H9 (cell line): Measurements from ENCODE around the gene ALB. TPM values are rescaled to one million over a fixed set of nuclear protein-coding genes. Genes with fewer than 3 reads are reported as not detected.
A peak's percentile ranks its signal among the peaks of the same experiment; 100 is the strongest.

Source experiments
- DNase-seq: peaks from one replicate; pipeline ENCODE4 v3.0.0-alpha.2; 2017
- H2AFZ ChIP-seq: one replicate; pipeline ENCODE4 v1.6.1; 2013; ENCODE audit warnings: mild to moderate bottlenecking, low read length, control low read depth, moderate library complexity
- H2AK5ac ChIP-seq: 2 replicates; pipeline ENCODE4 v1.6.1; 2013; ENCODE audit warnings: low read length, control low read depth, mixed read lengths; ENCODE audit not compliant: insufficient read length
- H2BK120ac ChIP-seq: one replicate; pipeline ENCODE4 v1.6.1; 2013; ENCODE audit warnings: low read depth, mild to moderate bottlenecking, low read length, control low read depth, inconsistent platforms; ENCODE audit not compliant: poor library complexity, severe bottlenecking
- H2BK12ac ChIP-seq: 2 replicates; pipeline ENCODE4 v1.6.1; 2013; ENCODE audit warnings: low read length, control low read depth, mixed read lengths, low read depth; ENCODE audit not compliant: insufficient read length
- H2BK15ac ChIP-seq: 2 replicates; pipeline ENCODE4 v1.6.1; 2013; ENCODE audit warnings: low read depth, low read length, control low read depth
- H2BK20ac ChIP-seq: one replicate; pipeline ENCODE4 v1.6.1; 2013; ENCODE audit warnings: low read depth, mild to moderate bottlenecking, low read length, control low read depth, inconsistent platforms; ENCODE audit not compliant: poor library complexity, severe bottlenecking
- H2BK5ac ChIP-seq: 2 replicates; pipeline ENCODE4 v1.6.1; 2013; ENCODE audit warnings: low read length, control low read depth, mixed read lengths; ENCODE audit not compliant: insufficient read length
- H3K14ac ChIP-seq: 2 replicates; pipeline ENCODE4 v1.6.1; 2013; ENCODE audit warnings: low read length, control low read depth; ENCODE audit not compliant: insufficient read depth
- H3K18ac ChIP-seq: 2 replicates; pipeline ENCODE4 v1.6.1; 2013; ENCODE audit warnings: low read depth, mild to moderate bottlenecking, mixed read lengths, low read length, control low read depth; ENCODE audit not compliant: insufficient read length
- H3K23ac ChIP-seq: 2 replicates; pipeline ENCODE4 v1.6.1; 2013; ENCODE audit warnings: low read length, control low read depth, mixed read lengths, low read depth; ENCODE audit not compliant: insufficient read length
- H3K23me2 ChIP-seq: 2 replicates; pipeline ENCODE4 v1.6.1; 2013; ENCODE audit warnings: low read depth, mild to moderate bottlenecking, mixed read lengths, low read length, control low read depth; ENCODE audit not compliant: insufficient read length, poor library complexity, severe bottlenecking
- H3K27ac ChIP-seq: 2 replicates; pipeline ENCODE4 v1.5.1; 2013; ENCODE audit warnings: low read length, control low read depth, mixed read lengths, low read depth; ENCODE audit not compliant: insufficient read length
- H3K27me3 ChIP-seq: 2 replicates; pipeline ENCODE4 v1.6.1; 2013; ENCODE audit warnings: low read length, control low read depth, inconsistent platforms; ENCODE audit not compliant: insufficient read depth
- H3K4ac ChIP-seq: 2 replicates; pipeline ENCODE4 v1.6.1; 2013; ENCODE audit warnings: low read depth, mild to moderate bottlenecking, control low read depth, inconsistent platforms, low read length, moderate library complexity
- H3K4me1 ChIP-seq: 2 replicates; pipeline ENCODE4 v1.6.1; 2013; ENCODE audit warnings: low read length, control low read depth, inconsistent platforms; ENCODE audit not compliant: insufficient read depth
- H3K4me2 ChIP-seq: 2 replicates; pipeline ENCODE4 v1.6.1; 2013; ENCODE audit warnings: low read length, control low read depth, mixed read lengths; ENCODE audit not compliant: insufficient read length, insufficient read depth
- H3K56ac ChIP-seq: 2 replicates; pipeline ENCODE4 v1.6.1; 2013; ENCODE audit warnings: low read depth, mild to moderate bottlenecking, mixed read lengths, low read length, control low read depth; ENCODE audit not compliant: insufficient read length
- H3K79me1 ChIP-seq: 2 replicates; pipeline ENCODE4 v1.6.1; 2013; ENCODE audit warnings: low read depth, mild to moderate bottlenecking, moderate library complexity, low read length, control low read depth, inconsistent platforms; ENCODE audit not compliant: insufficient read depth, poor library complexity, severe bottlenecking
- H3K79me2 ChIP-seq: 2 replicates; pipeline ENCODE4 v1.6.1; 2013; ENCODE audit warnings: low read length, control low read depth, inconsistent platforms; ENCODE audit not compliant: insufficient read depth
- H3K9ac ChIP-seq: 2 replicates; pipeline ENCODE4 v1.6.1; 2013; ENCODE audit warnings: low read length, control low read depth, mixed read lengths; ENCODE audit not compliant: insufficient read length; ENCODE audit errors: extremely low read depth
- H3K9me3 ChIP-seq: one replicate; pipeline ENCODE4 v1.6.1; 2013; ENCODE audit warnings: low read depth, low read length, inconsistent platforms; ENCODE audit not compliant: control insufficient read depth
- H3T11ph ChIP-seq: one replicate; pipeline ENCODE4 v1.6.1; 2013; ENCODE audit warnings: mild to moderate bottlenecking, low read length, control low read depth, inconsistent platforms
- H4K20me1 ChIP-seq: one replicate; pipeline ENCODE4 v1.6.1; 2013; ENCODE audit not compliant: control insufficient read depth, insufficient read length, insufficient read depth
- H4K5ac ChIP-seq: 2 replicates; pipeline ENCODE4 v1.6.1; 2013; ENCODE audit warnings: low read depth, mild to moderate bottlenecking, mixed read lengths, low read length, control low read depth; ENCODE audit not compliant: insufficient read length
- H4K8ac ChIP-seq: replicated peaks from 2 replicates; pipeline ENCODE4 v1.6.1; 2013; ENCODE audit warnings: low read length, control low read depth, mixed read lengths, low read depth; ENCODE audit not compliant: insufficient read length
- H4K91ac ChIP-seq: 2 replicates; pipeline ENCODE4 v1.6.1; 2013; ENCODE audit warnings: low read depth, mild to moderate bottlenecking, moderate library complexity, mixed read lengths, low read length, control low read depth; ENCODE audit not compliant: insufficient read length
- H3K27ac Mint-ChIP-seq, 3 experiments: 2 replicates in 2 of 3; 3 replicates in 1 of 3; pipeline ENCODE4 v1.8.0; 2020 to 2021; ENCODE audit warnings: mixed read lengths in 3 of 3, mild to moderate bottlenecking in 1 of 3, moderate library complexity in 1 of 3
- H3K27me3 Mint-ChIP-seq: 2 replicates; pipeline ENCODE4 v1.8.0; 2021; ENCODE audit warnings: low read depth, mild to moderate bottlenecking, moderate library complexity, mixed read lengths
- H3K36me3 Mint-ChIP-seq, 3 experiments: 2 replicates in 2 of 3; 3 replicates in 1 of 3; pipeline ENCODE4 v1.8.0; 2020 to 2021; ENCODE audit warnings: low read depth in 3 of 3, mixed read lengths in 3 of 3; ENCODE audit not compliant: insufficient read depth in 1 of 3
- H3K4me1 Mint-ChIP-seq, 2 experiments: 2 replicates each; pipeline ENCODE4 v1.8.0; 2020; ENCODE audit warnings: mixed read lengths in 2 of 2
- H3K4me3 Mint-ChIP-seq, 2 experiments: 2 replicates in 1 of 2; 3 replicates in 1 of 2; pipeline ENCODE4 v1.8.0; 2020 to 2021; ENCODE audit warnings: mild to moderate bottlenecking in 2 of 2, mixed read lengths in 2 of 2, moderate library complexity in 1 of 2
- H3K9me3 Mint-ChIP-seq, 2 experiments: 2 replicates in 1 of 2; 3 replicates in 1 of 2; pipeline ENCODE4 v1.8.0; 2020; ENCODE audit warnings: mild to moderate bottlenecking in 2 of 2, mixed read lengths in 2 of 2, moderate library complexity in 1 of 2
- WGBS: extraction: QIAGEN DNeasy Blood & Tissue Kit; methylation state at CpG from one replicate; pipeline ENCODE4 v1.1.7; 2013; ENCODE audit warnings: missing lambda C conversion rate, low lambda C conversion rate, mixed read lengths; ENCODE audit not compliant: insufficient read length; ENCODE audit errors: extremely low coverage; 5-methylcytosine and 5-hydroxymethylcytosine counted together
- total RNA-seq: library from RNA; stranded (reverse); gene quantifications from 2 replicates; pipeline ENCODE4 v1.2.1, GENCODE V29; 2021
- TF ChIP-seq, protein P1 (sequence below): fragments of 200-600 bp; sonication (generic); conservative IDR thresholded peaks from 3 replicates; pipeline ENCODE4 v1.8.0; 2021; ENCODE audit warnings: antibody characterized with exemption, mild to moderate bottlenecking

The ALB gene
- total RNA-seq, 1 experiment from 2014 or later = not detected

DNA sequence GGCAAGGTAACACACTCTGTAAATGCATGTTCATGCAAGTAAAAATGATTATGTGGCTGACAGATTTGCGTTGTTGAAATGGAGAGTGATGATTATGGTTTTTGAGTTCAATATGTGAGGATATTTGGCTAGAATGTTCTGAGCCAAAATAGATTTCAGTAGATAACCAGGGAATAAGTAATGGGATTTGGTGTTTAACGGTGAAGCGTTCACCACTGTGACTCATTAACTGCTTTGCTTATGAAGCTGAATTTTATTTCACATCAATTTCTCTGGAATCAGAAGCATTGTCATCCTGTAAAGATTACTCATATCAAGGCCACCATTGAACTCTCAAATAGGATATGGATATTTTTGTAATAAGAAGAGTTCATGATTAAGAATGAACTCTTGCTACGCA, 43.6 kb downstream of the ALB start:
- Mint-ChIP-seq H3K36me3 (no peaks in the 10 kb centered on the region), H3K4me1 (peaks cover 36 to 41% of the 10 kb centered on the region in 2 experiments), H3K27ac (0 out of 7 replicates have a peak overlapping the region, but pooled peaks of 1 of the 3 experiments have one; percentile 14), H3K4me3 (no peak overlapping the region), H3K9me3 (no peaks in the 10 kb centered on the region), H3K27me3 (no peaks in the 10 kb centered on the region)
- Histone ChIP-seq H3K4me2 (no peak overlapping the region), H2AFZ (no peak overlapping the region), H2BK15ac (no peak overlapping the region), H4K20me1 (no peaks in the 10 kb centered on the region), H3K79me1 (no peaks in the 10 kb centered on the region), H2AK5ac (no peak overlapping the region), H3K9me3 (no peaks in the 10 kb centered on the region), H3K14ac (no peak overlapping the region), H2BK20ac (no peak overlapping the region), H4K91ac (no peak overlapping the region), H3K79me2 (no peaks in the 10 kb centered on the region), H3K27ac (no peak overlapping the region), H3K23me2 (no peaks in the 10 kb centered on the region), H3K27me3 (no peaks in the 10 kb centered on the region), H2BK120ac (no peak overlapping the region), H3K18ac (no peak overlapping the region), H3K4me1 (peaks cover 8% of the 10 kb centered on the region; the same call in 1 of the 2 replicates), H4K8ac (no peak overlapping the region), H3K56ac (no peak overlapping the region), H3T11ph (no peak overlapping the region), H3K4ac (no peak overlapping the region), H2BK5ac (no peak overlapping the region), H3K9ac (no peak overlapping the region), H2BK12ac (no peak overlapping the region), H4K5ac (no peak overlapping the region), H3K23ac (no peak overlapping the region)
- WGBS = 100% methylated on average over 1 of the region's 4 CpGs
- TF ChIP-seq, protein P1, sequence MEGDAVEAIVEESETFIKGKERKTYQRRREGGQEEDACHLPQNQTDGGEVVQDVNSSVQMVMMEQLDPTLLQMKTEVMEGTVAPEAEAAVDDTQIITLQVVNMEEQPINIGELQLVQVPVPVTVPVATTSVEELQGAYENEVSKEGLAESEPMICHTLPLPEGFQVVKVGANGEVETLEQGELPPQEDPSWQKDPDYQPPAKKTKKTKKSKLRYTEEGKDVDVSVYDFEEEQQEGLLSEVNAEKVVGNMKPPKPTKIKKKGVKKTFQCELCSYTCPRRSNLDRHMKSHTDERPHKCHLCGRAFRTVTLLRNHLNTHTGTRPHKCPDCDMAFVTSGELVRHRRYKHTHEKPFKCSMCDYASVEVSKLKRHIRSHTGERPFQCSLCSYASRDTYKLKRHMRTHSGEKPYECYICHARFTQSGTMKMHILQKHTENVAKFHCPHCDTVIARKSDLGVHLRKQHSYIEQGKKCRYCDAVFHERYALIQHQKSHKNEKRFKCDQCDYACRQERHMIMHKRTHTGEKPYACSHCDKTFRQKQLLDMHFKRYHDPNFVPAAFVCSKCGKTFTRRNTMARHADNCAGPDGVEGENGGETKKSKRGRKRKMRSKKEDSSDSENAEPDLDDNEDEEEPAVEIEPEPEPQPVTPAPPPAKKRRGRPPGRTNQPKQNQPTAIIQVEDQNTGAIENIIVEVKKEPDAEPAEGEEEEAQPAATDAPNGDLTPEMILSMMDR = no peak
- no peak for DNase-seq
